OCI-LY7 (cell line): ENCODE measurements around the gene EOLA1. TPM values are rescaled to one million over a fixed set of nuclear protein-coding genes. Genes with fewer than 3 reads are reported as not detected.

Source experiments
- BruUV-seq: library from RNA; stranded (reverse); fragments of 400-500 nt; replicated peaks from 2 replicates; lab custom pipeline; 2021; lab: Mats Ljungman, UMichigan
- CTCF ChIA-PET: fragments of 300-600 bp; sonication (Branson Sonifier 250); formaldehyde crosslinking; loops from one replicate; lab custom pipeline; 2022; ENCODE audit warnings: antibody characterized with exemption; ENCODE audit not compliant: unreplicated experiment; lab: Charles Lee
- POLR2A ChIA-PET: fragments of 300-600 bp; sonication (Branson Sonifier 250); formaldehyde crosslinking; loops from one replicate; lab custom pipeline; 2022; ENCODE audit warnings: antibody characterized with exemption; lab: Charles Lee
- DNase-seq: peaks from one replicate; pipeline ENCODE4 v3.0.0-alpha.2; 2015; ENCODE audit warnings: low spot score
- H2AFZ ChIP-seq: fragments of 200-600 bp; sonication (generic), shearing (Covaris generic); 2 replicates; pipeline ENCODE4 v1.6.1; 2014; ENCODE audit warnings: mild to moderate bottlenecking, antibody characterized with exemption, low read length, moderate library complexity
- H3K27ac ChIP-seq: fragments of 200-600 bp; sonication (generic); 2 replicates; pipeline ENCODE4 v1.5.1; 2014; ENCODE audit warnings: mixed run types, low read depth, mild to moderate bottlenecking, moderate library complexity, low read length, inconsistent platforms; ENCODE audit not compliant: poor library complexity, severe bottlenecking
- H3K36me3 ChIP-seq: fragments of 200-600 bp; sonication (generic); 2 replicates; pipeline ENCODE4 v1.6.1; 2014; ENCODE audit warnings: mild to moderate bottlenecking, antibody characterized with exemption, low read length, moderate library complexity, mixed read lengths; ENCODE audit not compliant: insufficient read depth
- H3K4me1 ChIP-seq: fragments of 200-600 bp; sonication (generic); 2 replicates; pipeline ENCODE4 v1.5.1; 2014; ENCODE audit warnings: mild to moderate bottlenecking, low read length; ENCODE audit not compliant: insufficient read depth, poor library complexity, severe bottlenecking
- H3K4me2 ChIP-seq: fragments of 200-600 bp; sonication (generic); 2 replicates; pipeline ENCODE4 v1.6.1; 2014; ENCODE audit warnings: mild to moderate bottlenecking, low read length
- H3K4me3 ChIP-seq: fragments of 200-600 bp; sonication (generic); 2 replicates; pipeline ENCODE4 v1.5.1; 2014; ENCODE audit warnings: mild to moderate bottlenecking, low read depth, low read length; ENCODE audit not compliant: poor library complexity, severe bottlenecking
- H3K79me2 ChIP-seq: fragments of 200-600 bp; sonication (generic); 2 replicates; pipeline ENCODE4 v1.6.1; 2016; ENCODE audit warnings: low read depth, mild to moderate bottlenecking, low read length, moderate library complexity, mixed read lengths; ENCODE audit not compliant: insufficient read depth
- H3K9me2 ChIP-seq: fragments of 200-600 bp; sonication (generic); 2 replicates; pipeline ENCODE4 v1.6.1; 2016; ENCODE audit warnings: mild to moderate bottlenecking, low read length, mixed read lengths; ENCODE audit not compliant: insufficient read depth
- H3K9me3 ChIP-seq: fragments of 200-600 bp; sonication (generic); 2 replicates; pipeline ENCODE4 v1.6.1; 2014; ENCODE audit warnings: mild to moderate bottlenecking, mixed run types, low read length, mixed read lengths
- H4K20me1 ChIP-seq: fragments of 200-600 bp; sonication (generic); 2 replicates; pipeline ENCODE4 v1.6.1; 2014; ENCODE audit warnings: mild to moderate bottlenecking, antibody characterized with exemption, low read length, moderate library complexity, mixed read lengths; ENCODE audit not compliant: insufficient read depth
- CTCF ChIP-seq: fragments of 200-600 bp; sonication (generic); conservative IDR thresholded peaks from 2 replicates; pipeline ENCODE4 v1.5.1; 2014; ENCODE audit warnings: mild to moderate bottlenecking, antibody characterized with exemption, low read length, moderate library complexity, mixed read lengths
- EZH2phosphoT487 ChIP-seq: fragments of 200-600 bp; sonication (generic); IDR thresholded peaks from 2 replicates; pipeline ENCODE4 v1.6.1; 2018; ENCODE audit warnings: low read depth, borderline replicate concordance, mild to moderate bottlenecking, mixed run types, antibody characterized with exemption, low read length, moderate library complexity, mixed read lengths
- intact Hi-C: fragments of 100-400 bp; cut with micrococcal nuclease; formaldehyde crosslinking; loops from one replicate; pipeline ENCODE4 v1.10.0; 2022; ENCODE audit not compliant: unreplicated experiment
- total RNA-seq, 2 experiments: library from RNA; depleted of rRNA in 1 of 2; stranded (reverse); fragments of >200 nt in 1 of 2; shearing (Covaris generic) in 1 of 2; gene quantifications; 2 replicates each; pipeline ENCODE4 v1.2.3, GENCODE V29; 2014 to 2022

EOLA1 gene
- total RNA-seq, 2 experiments from 2014 or later = 13.0 to 22.9 TPM

GRCh38 chrX:149510386-149510785, 30.4 kb upstream of the EOLA1 start:
- Histone ChIP-seq H3K9me2 (no peaks in the 10 kb centered on the region), H3K27ac (no peak overlapping the region), H3K9me3 (no peaks in the 10 kb centered on the region), H3K4me2 (no peak overlapping the region), H4K20me1 (no peaks in the 10 kb centered on the region), H3K36me3 (no peaks in the 10 kb centered on the region), H3K4me1 (peaks cover 12% of the 10 kb centered on the region), H3K79me2 (no peaks in the 10 kb centered on the region), H2AFZ (no peak overlapping the region), H3K4me3 (no peak overlapping the region)
- CTCF ChIA-PET = no interaction called here
- DNase-seq = no peak
- intact Hi-C loops = no loop called here
- POLR2A ChIA-PET = no interaction called here
- no TSS peak for BruUV-seq
- TF ChIP-seq EZH2phosphoT487 = no peak
- TF ChIP-seq CTCF = peak; percentile 38; the same call in 1 of the 2 replicates

GRCh38 chrX:149511081-149511480, 29.7 kb upstream of the EOLA1 start:
- H4K20me1 ChIP-seq = no peaks in the 10 kb centered on the region
- no peaks in the 10 kb centered on the region for H3K79me2 ChIP-seq
- no peak for TF ChIP-seq CTCF
- TF ChIP-seq EZH2phosphoT487 = no peak
- no peak overlapping the region for H2AFZ ChIP-seq
- ChIA-PET CTCF (no interaction called here), POLR2A (no interaction called here)
- peaks cover 5% of the 10 kb centered on the region for H3K4me1 ChIP-seq
- BruUV-seq = no TSS peak
- intact Hi-C loops = no loop called here
- no peaks in the 10 kb centered on the region for H3K36me3 ChIP-seq
- no peak for DNase-seq
- H3K9me3 ChIP-seq = no peaks in the 10 kb centered on the region
- H3K9me2 ChIP-seq = no peaks in the 10 kb centered on the region
- no peak overlapping the region for H3K4me2 ChIP-seq
- H3K4me3 ChIP-seq = no peak overlapping the region
- no peak overlapping the region for H3K27ac ChIP-seq

GRCh38 chrX:149512225-149512885, 28.5 kb upstream of the EOLA1 start:
- TF ChIP-seq EZH2phosphoT487 = no peak
- TF ChIP-seq CTCF = peak; percentile 71
- peak; percentile 55 for DNase-seq
- ChIA-PET CTCF (no interaction called here), POLR2A (interaction anchor here (0.8 kb wide), 2 partner anchors 10 to 28 kb away, joined by 4 read pairs; no protein-coding TSS in a partner anchor)
- Histone ChIP-seq H3K4me2 (no peak overlapping the region), H4K20me1 (no peaks in the 10 kb centered on the region), H3K36me3 (no peaks in the 10 kb centered on the region), H2AFZ (no peak overlapping the region), H3K79me2 (no peaks in the 10 kb centered on the region), H3K27ac (no peak overlapping the region), H3K9me2 (no peaks in the 10 kb centered on the region), H3K4me1 (peaks cover 2% of the 10 kb centered on the region), H3K9me3 (no peaks in the 10 kb centered on the region), H3K4me3 (no peak overlapping the region)
- no TSS peak for BruUV-seq
- intact Hi-C loops = no loop called here
